Ishikawa (cell line): Measurements from ENCODE around the gene TRPM3.

Source experiments
- CEBPB ChIP-seq: IDR thresholded peaks from 2 replicates; pipeline ENCODE4 v1.6.1; 2012
- CREB1 ChIP-seq: IDR thresholded peaks from 2 replicates; pipeline ENCODE4 v1.6.1; 2012; ENCODE audit warnings: low read depth
- EGR1 ChIP-seq: IDR thresholded peaks from 2 replicates; pipeline ENCODE4 v1.6.1; 2012
- EP300 ChIP-seq: IDR thresholded peaks from 2 replicates; pipeline ENCODE4 v1.6.1; 2012; ENCODE audit warnings: borderline replicate concordance
- FOXM1 ChIP-seq: IDR thresholded peaks from 2 replicates; pipeline ENCODE4 v1.6.1; 2012; ENCODE audit warnings: low read depth, borderline replicate concordance
- MAX ChIP-seq: IDR thresholded peaks from 2 replicates; pipeline ENCODE4 v1.6.1; 2012
- NFIC ChIP-seq: IDR thresholded peaks from 2 replicates; pipeline ENCODE4 v1.6.1; 2012
- RAD21 ChIP-seq: IDR thresholded peaks from 2 replicates; pipeline ENCODE4 v1.6.1; 2012; ENCODE audit warnings: low read depth
- TAF1 ChIP-seq: IDR thresholded peaks from 2 replicates; pipeline ENCODE4 v1.6.1; 2012; ENCODE audit warnings: low read depth, mild to moderate bottlenecking
- TCF12 ChIP-seq: IDR thresholded peaks from 2 replicates; pipeline ENCODE4 v1.6.1; 2012; ENCODE audit warnings: low read depth
- TEAD4 ChIP-seq: IDR thresholded peaks from 2 replicates; pipeline ENCODE4 v1.6.1; 2012
- YY1 ChIP-seq: IDR thresholded peaks from 2 replicates; pipeline ENCODE4 v1.6.1; 2012; ENCODE audit warnings: low read depth
- ZBTB7A ChIP-seq: IDR thresholded peaks from 2 replicates; pipeline ENCODE4 v1.6.1; 2012; ENCODE audit warnings: low read depth
- TF ChIP-seq, protein P1 (sequence below): IDR thresholded peaks from 2 replicates; pipeline ENCODE4 v1.6.1; 2012
- TF ChIP-seq, protein P2 (sequence below): IDR thresholded peaks from 2 replicates; pipeline ENCODE4 v1.6.1; 2012; ENCODE audit warnings: low read depth, mild to moderate bottlenecking

Gene TRPM3

GRCh38 chr9:70675868-70676370 is 445.5 kb downstream of the TRPM3 start:
- no peak for TF ChIP-seq FOXM1
- TF ChIP-seq EP300 = no peak
- no peak for TF ChIP-seq RAD21
- TF ChIP-seq NFIC = no peak
- no peak for TF ChIP-seq TAF1
- TF ChIP-seq TCF12 = no peak
- TF ChIP-seq ZBTB7A = no peak
- no peak for TF ChIP-seq EGR1
- TF ChIP-seq MAX = no peak
- TF ChIP-seq, protein P1, sequence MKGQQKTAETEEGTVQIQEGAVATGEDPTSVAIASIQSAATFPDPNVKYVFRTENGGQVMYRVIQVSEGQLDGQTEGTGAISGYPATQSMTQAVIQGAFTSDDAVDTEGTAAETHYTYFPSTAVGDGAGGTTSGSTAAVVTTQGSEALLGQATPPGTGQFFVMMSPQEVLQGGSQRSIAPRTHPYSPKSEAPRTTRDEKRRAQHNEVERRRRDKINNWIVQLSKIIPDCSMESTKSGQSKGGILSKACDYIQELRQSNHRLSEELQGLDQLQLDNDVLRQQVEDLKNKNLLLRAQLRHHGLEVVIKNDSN = no peak
- no peak for TF ChIP-seq YY1
- no peak for TF ChIP-seq TEAD4
- no peak for TF ChIP-seq CREB1
- TF ChIP-seq, protein P2, sequence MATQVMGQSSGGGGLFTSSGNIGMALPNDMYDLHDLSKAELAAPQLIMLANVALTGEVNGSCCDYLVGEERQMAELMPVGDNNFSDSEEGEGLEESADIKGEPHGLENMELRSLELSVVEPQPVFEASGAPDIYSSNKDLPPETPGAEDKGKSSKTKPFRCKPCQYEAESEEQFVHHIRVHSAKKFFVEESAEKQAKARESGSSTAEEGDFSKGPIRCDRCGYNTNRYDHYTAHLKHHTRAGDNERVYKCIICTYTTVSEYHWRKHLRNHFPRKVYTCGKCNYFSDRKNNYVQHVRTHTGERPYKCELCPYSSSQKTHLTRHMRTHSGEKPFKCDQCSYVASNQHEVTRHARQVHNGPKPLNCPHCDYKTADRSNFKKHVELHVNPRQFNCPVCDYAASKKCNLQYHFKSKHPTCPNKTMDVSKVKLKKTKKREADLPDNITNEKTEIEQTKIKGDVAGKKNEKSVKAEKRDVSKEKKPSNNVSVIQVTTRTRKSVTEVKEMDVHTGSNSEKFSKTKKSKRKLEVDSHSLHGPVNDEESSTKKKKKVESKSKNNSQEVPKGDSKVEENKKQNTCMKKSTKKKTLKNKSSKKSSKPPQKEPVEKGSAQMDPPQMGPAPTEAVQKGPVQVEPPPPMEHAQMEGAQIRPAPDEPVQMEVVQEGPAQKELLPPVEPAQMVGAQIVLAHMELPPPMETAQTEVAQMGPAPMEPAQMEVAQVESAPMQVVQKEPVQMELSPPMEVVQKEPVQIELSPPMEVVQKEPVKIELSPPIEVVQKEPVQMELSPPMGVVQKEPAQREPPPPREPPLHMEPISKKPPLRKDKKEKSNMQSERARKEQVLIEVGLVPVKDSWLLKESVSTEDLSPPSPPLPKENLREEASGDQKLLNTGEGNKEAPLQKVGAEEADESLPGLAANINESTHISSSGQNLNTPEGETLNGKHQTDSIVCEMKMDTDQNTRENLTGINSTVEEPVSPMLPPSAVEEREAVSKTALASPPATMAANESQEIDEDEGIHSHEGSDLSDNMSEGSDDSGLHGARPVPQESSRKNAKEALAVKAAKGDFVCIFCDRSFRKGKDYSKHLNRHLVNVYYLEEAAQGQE = no peak
- no peak for TF ChIP-seq CEBPB

DNA sequence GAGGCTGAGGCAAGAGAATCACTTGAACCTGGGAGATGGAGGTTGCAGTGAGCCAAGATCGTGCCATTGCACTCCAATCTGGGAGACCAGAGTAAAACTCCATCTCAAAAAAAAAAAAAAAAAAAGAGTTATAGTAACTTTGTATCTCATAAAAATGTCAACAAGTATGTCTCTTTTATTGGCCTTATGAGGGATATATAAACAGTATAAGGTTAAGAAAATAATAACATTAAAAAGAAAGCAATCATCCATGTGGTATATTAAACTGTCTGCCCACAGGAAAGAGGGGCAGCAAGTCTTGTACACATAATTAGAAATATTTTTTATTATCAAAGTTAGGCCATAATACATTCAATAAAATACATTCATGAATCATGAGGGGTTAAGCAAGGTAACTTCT is 447.6 kb downstream of the TRPM3 start:
- no peak for TF ChIP-seq CREB1
- no peak for TF ChIP-seq NFIC
- no peak for TF ChIP-seq CEBPB
- no peak for TF ChIP-seq RAD21
- TF ChIP-seq TAF1 = no peak
- TF ChIP-seq ZBTB7A = no peak
- TF ChIP-seq TCF12 = no peak
- no peak for TF ChIP-seq MAX
- TF ChIP-seq TEAD4 = no peak
- TF ChIP-seq, protein P1 = no peak
- no peak for TF ChIP-seq FOXM1
- no peak for TF ChIP-seq EP300
- TF ChIP-seq, protein P2 = no peak
- no peak for TF ChIP-seq YY1
- TF ChIP-seq EGR1 = no peak

DNA sequence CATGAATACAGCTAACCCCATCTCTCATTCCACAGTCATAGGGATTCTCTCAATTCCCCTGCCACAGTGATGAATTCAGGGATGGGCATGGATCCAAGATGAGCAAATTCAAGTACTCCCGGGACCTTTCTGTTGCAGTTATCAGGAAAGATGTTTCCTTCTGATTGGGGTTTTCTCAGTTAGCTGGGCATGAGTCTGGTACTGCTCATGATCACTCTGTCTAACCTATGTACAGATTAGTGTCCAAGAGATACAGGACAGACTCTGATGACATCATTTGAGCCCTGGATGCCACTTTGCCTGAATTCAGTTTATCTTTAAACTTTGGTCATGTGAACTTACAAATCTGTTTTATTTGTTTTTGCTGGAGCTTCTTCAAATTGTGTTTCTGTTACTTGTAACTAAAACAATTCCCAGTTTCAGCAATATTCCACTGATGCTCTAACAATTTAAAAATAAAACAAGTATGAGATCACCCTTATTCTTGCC is 449.2 kb downstream of the TRPM3 start:
- TF ChIP-seq CEBPB (no peak), EGR1 (no peak), EP300 (no peak), MAX (no peak), TCF12 (no peak), NFIC (no peak), FOXM1 (no peak), YY1 (no peak), TEAD4 (no peak), ZBTB7A (no peak), TAF1 (no peak), CREB1 (no peak), RAD21 (no peak)
- TF ChIP-seq, protein P1 = no peak
- TF ChIP-seq, protein P2 = no peak

DNA sequence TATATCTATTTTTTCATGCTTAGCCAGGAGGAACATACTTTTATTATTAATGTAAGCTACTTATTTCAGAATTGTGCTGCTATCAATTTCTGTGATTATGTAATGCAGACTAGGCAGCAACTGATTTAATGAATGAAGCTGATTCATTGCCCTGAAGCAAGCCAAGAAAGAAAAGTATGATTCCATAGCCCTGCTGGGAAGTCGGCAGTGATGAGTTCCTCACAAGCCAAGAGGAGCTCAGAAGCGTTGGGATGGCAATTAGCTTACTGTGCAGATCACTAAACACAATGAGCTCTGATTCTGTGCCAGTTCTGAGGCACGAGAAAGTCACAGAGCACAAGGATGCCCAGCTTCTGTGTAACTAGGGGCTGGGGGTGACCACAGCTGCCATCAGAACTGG is 452.7 kb downstream of the TRPM3 start:
- TF ChIP-seq EP300 (no peak), TAF1 (no peak), TEAD4 (no peak), RAD21 (no peak), TCF12 (no peak), ZBTB7A (no peak), FOXM1 (no peak), EGR1 (no peak), CREB1 (no peak), CEBPB (no peak), YY1 (no peak), NFIC (no peak)
- TF ChIP-seq, protein P1 = no peak
- TF ChIP-seq, protein P2 = no peak
